Measurements from ENCODE around the gene BPGM. TPM values are rescaled to one million over a fixed set of nuclear protein-coding genes. Genes with fewer than 3 reads are reported as not detected.
A peak's percentile ranks its signal among the peaks of the same experiment; 100 is the strongest.

The BPGM gene
- total and polyA plus RNA-seq, 9 of the 15 experiments (the other 6 are each of a cell fraction or from before 2014, with no cell fraction given), result 14.1 to 46.1 (median 21.2) TPM

DNA sequence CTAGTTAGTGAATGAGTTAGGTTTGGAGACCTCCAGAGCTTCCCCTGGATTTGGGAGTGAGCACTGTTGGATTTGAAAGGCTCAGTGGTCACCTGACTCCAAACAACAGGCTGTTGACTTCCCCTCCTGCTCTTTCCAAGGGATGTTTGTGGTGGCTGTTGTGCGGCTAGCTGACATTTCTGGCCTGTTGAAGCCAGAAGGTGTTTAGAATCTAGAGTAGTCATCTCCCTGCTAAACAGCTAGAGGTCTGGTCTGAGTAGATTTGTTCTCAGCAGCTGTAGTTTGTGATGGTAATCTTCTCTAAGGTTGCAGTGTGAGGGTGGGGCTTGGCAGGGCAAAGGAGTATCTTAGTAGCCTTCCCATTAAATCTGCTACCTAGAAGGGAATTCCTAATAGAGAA, 30.1 kb downstream of the BPGM start (continued):
- TF ChIP-seq, protein P1, sequence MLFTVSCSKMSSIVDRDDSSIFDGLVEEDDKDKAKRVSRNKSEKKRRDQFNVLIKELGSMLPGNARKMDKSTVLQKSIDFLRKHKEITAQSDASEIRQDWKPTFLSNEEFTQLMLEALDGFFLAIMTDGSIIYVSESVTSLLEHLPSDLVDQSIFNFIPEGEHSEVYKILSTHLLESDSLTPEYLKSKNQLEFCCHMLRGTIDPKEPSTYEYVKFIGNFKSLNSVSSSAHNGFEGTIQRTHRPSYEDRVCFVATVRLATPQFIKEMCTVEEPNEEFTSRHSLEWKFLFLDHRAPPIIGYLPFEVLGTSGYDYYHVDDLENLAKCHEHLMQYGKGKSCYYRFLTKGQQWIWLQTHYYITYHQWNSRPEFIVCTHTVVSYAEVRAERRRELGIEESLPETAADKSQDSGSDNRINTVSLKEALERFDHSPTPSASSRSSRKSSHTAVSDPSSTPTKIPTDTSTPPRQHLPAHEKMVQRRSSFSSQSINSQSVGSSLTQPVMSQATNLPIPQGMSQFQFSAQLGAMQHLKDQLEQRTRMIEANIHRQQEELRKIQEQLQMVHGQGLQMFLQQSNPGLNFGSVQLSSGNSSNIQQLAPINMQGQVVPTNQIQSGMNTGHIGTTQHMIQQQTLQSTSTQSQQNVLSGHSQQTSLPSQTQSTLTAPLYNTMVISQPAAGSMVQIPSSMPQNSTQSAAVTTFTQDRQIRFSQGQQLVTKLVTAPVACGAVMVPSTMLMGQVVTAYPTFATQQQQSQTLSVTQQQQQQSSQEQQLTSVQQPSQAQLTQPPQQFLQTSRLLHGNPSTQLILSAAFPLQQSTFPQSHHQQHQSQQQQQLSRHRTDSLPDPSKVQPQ (CRISPR knock-in tag; IDR thresholded peaks at IDR 0.05; ENCODE audit: borderline replicate concordance), result no peak
- TF ChIP-seq POLR2AphosphoS5 (IDR thresholded peaks at IDR 0.05; ENCODE audit: control insufficient read depth, insufficient read depth, low read depth, low read length) (peak; percentile 49; the same call in 1 of the 2 replicates), MLLT1 (IDR thresholded peaks at IDR 0.05) (no peak), MYC (IDR thresholded peaks at IDR 0.05; ENCODE audit: low read depth, low read length) (no peak), MYC (CRISPR knock-in tag; IDR thresholded peaks at IDR 0.05; ENCODE audit: borderline replicate concordance, low read depth) (no peak), ZNF75A (CRISPR knock-in tag; IDR thresholded peaks at IDR 0.05) (no peak), SOX6 (IDR thresholded peaks at IDR 0.05) (peak; percentile 24; the same call in 1 of the 2 replicates), HMG20A (CRISPR knock-in tag; conservative IDR thresholded peaks at IDR 0.05) (no peak), ZNF133 (CRISPR knock-in tag; IDR thresholded peaks at IDR 0.05) (no peak), DACH1 (IDR thresholded peaks at IDR 0.05; ENCODE audit: partially characterized antibody) (peak; percentile 40), TAL1 (IDR thresholded peaks at IDR 0.05) (peak; percentile 85), RBM34 (IDR thresholded peaks at IDR 0.05; ENCODE audit: borderline replicate concordance, insufficient read depth, low read length) (no peak), ZNF212 (CRISPR knock-in tag; IDR thresholded peaks at IDR 0.05) (no peak), PCBP2 (IDR thresholded peaks at IDR 0.05; ENCODE audit: low read depth, low read length, poor library complexity, severe bottlenecking) (no peak), FOSL1 (tag; conservative IDR thresholded peaks at IDR 0.05) (peak; percentile 30; the same call in 1 of the 2 replicates), CTBP1 (IDR thresholded peaks at IDR 0.05; ENCODE audit: borderline replicate concordance) (peak; percentile 32; the same call in 1 of the 2 replicates), ARHGAP35 (IDR thresholded peaks at IDR 0.05; ENCODE audit: partially characterized antibody) (no peak), ZNF655 (CRISPR knock-in tag; IDR thresholded peaks at IDR 0.05) (no peak)
- TF ChIP-seq, protein P2, sequence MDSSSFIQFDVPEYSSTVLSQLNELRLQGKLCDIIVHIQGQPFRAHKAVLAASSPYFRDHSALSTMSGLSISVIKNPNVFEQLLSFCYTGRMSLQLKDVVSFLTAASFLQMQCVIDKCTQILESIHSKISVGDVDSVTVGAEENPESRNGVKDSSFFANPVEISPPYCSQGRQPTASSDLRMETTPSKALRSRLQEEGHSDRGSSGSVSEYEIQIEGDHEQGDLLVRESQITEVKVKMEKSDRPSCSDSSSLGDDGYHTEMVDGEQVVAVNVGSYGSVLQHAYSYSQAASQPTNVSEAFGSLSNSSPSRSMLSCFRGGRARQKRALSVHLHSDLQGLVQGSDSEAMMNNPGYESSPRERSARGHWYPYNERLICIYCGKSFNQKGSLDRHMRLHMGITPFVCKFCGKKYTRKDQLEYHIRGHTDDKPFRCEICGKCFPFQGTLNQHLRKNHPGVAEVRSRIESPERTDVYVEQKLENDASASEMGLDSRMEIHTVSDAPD (CRISPR knock-in tag; IDR thresholded peaks at IDR 0.05), result no peak
- TF ChIP-seq, protein P3, sequence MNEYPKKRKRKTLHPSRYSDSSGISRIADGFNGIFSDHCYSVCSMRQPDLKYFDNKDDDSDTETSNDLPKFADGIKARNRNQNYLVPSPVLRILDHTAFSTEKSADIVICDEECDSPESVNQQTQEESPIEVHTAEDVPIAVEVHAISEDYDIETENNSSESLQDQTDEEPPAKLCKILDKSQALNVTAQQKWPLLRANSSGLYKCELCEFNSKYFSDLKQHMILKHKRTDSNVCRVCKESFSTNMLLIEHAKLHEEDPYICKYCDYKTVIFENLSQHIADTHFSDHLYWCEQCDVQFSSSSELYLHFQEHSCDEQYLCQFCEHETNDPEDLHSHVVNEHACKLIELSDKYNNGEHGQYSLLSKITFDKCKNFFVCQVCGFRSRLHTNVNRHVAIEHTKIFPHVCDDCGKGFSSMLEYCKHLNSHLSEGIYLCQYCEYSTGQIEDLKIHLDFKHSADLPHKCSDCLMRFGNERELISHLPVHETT (CRISPR knock-in tag; conservative IDR thresholded peaks at IDR 0.05 in 1 of 2, IDR thresholded peaks at IDR 0.05 in 1 of 2), result peak in 1 of 2 experiments; percentile 50; a peak in 1 of 4 replicates

Data from K562 (cell line).